GM12891 (cell line): ENCODE measurements around the gene SMIM38.

Experiments
- DNase-seq: peaks from one replicate; pipeline ENCODE4 v3.0.0; 2011; ENCODE audit warnings: low spot score; ENCODE audit not compliant: insufficient read length
- FAIRE-seq: peaks from 2 replicates; lab custom pipeline; 2011; peaks lifted over from hg19 to GRCh38; lab: Jason Lieb, UNC
- PAX5 ChIP-seq: IDR thresholded peaks from 2 replicates; pipeline ENCODE4 v1.6.1; 2011; ENCODE audit warnings: low read length, moderate library complexity, mild to moderate bottlenecking; ENCODE audit not compliant: insufficient read depth, severe bottlenecking
- POLR2A ChIP-seq: IDR thresholded peaks from 2 replicates; pipeline ENCODE4 v1.6.1; 2011; ENCODE audit warnings: low read depth, low read length, control low read depth
- POLR2AphosphoS5 ChIP-seq: IDR thresholded peaks from 2 replicates; pipeline ENCODE4 v1.6.1; 2011; ENCODE audit warnings: low read depth, low read length, control low read depth
- POU2F2 ChIP-seq: IDR thresholded peaks from 2 replicates; pipeline ENCODE4 v1.6.1; 2011; ENCODE audit warnings: low read depth, mild to moderate bottlenecking, control low read depth, low read length, moderate library complexity
- SPI1 ChIP-seq: IDR thresholded peaks from 2 replicates; pipeline ENCODE4 v1.6.1; 2011; ENCODE audit warnings: low read depth, low read length, control low read depth
- TAF1 ChIP-seq: IDR thresholded peaks from 2 replicates; pipeline ENCODE4 v1.6.1; 2011; ENCODE audit warnings: low read depth, low read length, control low read depth

SMIM38 gene

GRCh38 chr11:69122326-69122629, 33.5 kb upstream of the SMIM38 start:
- no peak for DNase-seq
- FAIRE-seq: no peak
- TF ChIP-seq POU2F2 (no peak), POLR2A (no peak), TAF1 (no peak), SPI1 (no peak), POLR2AphosphoS5 (no peak), PAX5 (no peak)

- FAIRE-seq (peak; percentile 86), DNase-seq (peak; percentile 60)
- no peak for TF ChIP-seq POLR2AphosphoS5
These were observed 32.9 kb upstream of the SMIM38 start for GRCh38 chr11:69122630-69123431.

GRCh38 chr11:69123593-69124545, 31.9 kb upstream of the SMIM38 start:
- DNase-seq (no peak), FAIRE-seq (no peak)
- TF ChIP-seq SPI1: peak; percentile 46
- TF ChIP-seq POLR2A: no peak
- TF ChIP-seq PAX5: no peak

- TF ChIP-seq POLR2AphosphoS5 (no peak), POLR2A (no peak), POU2F2 (no peak)
- DNase-seq: no peak
- FAIRE-seq: no peak
These were observed 29.9 kb upstream of the SMIM38 start for GRCh38 chr11:69125861-69126260.

GRCh38 chr11:69126286-69126685, 29.4 kb upstream of the SMIM38 start:
- TF ChIP-seq POLR2AphosphoS5: no peak
- TF ChIP-seq TAF1: no peak
- TF ChIP-seq PAX5: no peak
- no peak for TF ChIP-seq POLR2A
- TF ChIP-seq POU2F2: no peak
- no peak for TF ChIP-seq SPI1
- no peak for DNase-seq
- FAIRE-seq: no peak

- no peak for TF ChIP-seq POLR2A
- no peak for TF ChIP-seq PAX5
- TF ChIP-seq POU2F2: no peak
- TF ChIP-seq TAF1: no peak
- TF ChIP-seq POLR2AphosphoS5: no peak
- DNase-seq (no peak), FAIRE-seq (no peak)
These were observed 28.5 kb upstream of the SMIM38 start for GRCh38 chr11:69127081-69127850.

- no peak for FAIRE-seq
- TF ChIP-seq POLR2AphosphoS5 (no peak), TAF1 (no peak), SPI1 (no peak), PAX5 (no peak), POLR2A (no peak), POU2F2 (no peak)
- DNase-seq: no peak
These were observed 27.9 kb upstream of the SMIM38 start for GRCh38 chr11:69127884-69128283.

- no peak for TF ChIP-seq POLR2AphosphoS5
- TF ChIP-seq POLR2A: no peak
- TF ChIP-seq TAF1: no peak
- DNase-seq (no peak), FAIRE-seq (no peak)
These were observed 26.7 kb upstream of the SMIM38 start for GRCh38 chr11:69129053-69129452.

GRCh38 chr11:69129647-69130046, 26.1 kb upstream of the SMIM38 start:
- no peak for DNase-seq
- no peak for TF ChIP-seq SPI1
- no peak for TF ChIP-seq POLR2A
- TF ChIP-seq TAF1: no peak
- no peak for TF ChIP-seq POLR2AphosphoS5
- TF ChIP-seq PAX5: no peak
- no peak for TF ChIP-seq POU2F2
- FAIRE-seq: no peak

- TF ChIP-seq SPI1 (no peak), PAX5 (no peak), POU2F2 (no peak), TAF1 (no peak), POLR2AphosphoS5 (no peak), POLR2A (no peak)
- FAIRE-seq: no peak
- no peak for DNase-seq
These were observed 25.1 kb upstream of the SMIM38 start for GRCh38 chr11:69130654-69131053.
